GM18511 (cell line): ENCODE data around the gene CDCP1.

Experiments
- ATAC-seq: cut with Tn5 transposase; IDR thresholded peaks from one replicate; pipeline ENCODE4 v1.9.1; 2021; ENCODE audit warnings: mild to moderate bottlenecking, moderate library complexity; ENCODE audit not compliant: unreplicated experiment

The CDCP1 gene

GRCh38 chr3:45145681-45146614 lies at the start of gene CDCP1:
Gene CDCP1 (minus strand): TSS chr3:45146378. CDS start chr3:45146287, 91 bp downstream.
- no peak for ATAC-seq

- no peak for ATAC-seq
These were observed 48.6 kb upstream of the CDCP1 start for GRCh38 chr3:45194791-45195190.

- no peak for ATAC-seq
These were observed 45.8 kb upstream of the CDCP1 start for GRCh38 chr3:45191924-45192417.

- ATAC-seq, result no peak
These were observed 45.2 kb upstream of the CDCP1 start for GRCh38 chr3:45191424-45191823.

- no peak for ATAC-seq
These were observed 42.8 kb upstream of the CDCP1 start for GRCh38 chr3:45188719-45189659.

- no peak for ATAC-seq
These were observed 41.5 kb upstream of the CDCP1 start for GRCh38 chr3:45187694-45188141.

GRCh38 chr3:45186871-45187270 lies 40.7 kb upstream of the CDCP1 start:
- no peak for ATAC-seq

GRCh38 chr3:45185461-45185860 lies 39.3 kb upstream of the CDCP1 start:
- ATAC-seq, result no peak

GRCh38 chr3:45185052-45185451 lies 38.9 kb upstream of the CDCP1 start:
- no peak for ATAC-seq

- no peak for ATAC-seq
These were observed 37.7 kb upstream of the CDCP1 start for GRCh38 chr3:45183872-45184262.

- no peak for ATAC-seq
These were observed 37.0 kb upstream of the CDCP1 start for GRCh38 chr3:45182915-45183871.

- no peak for ATAC-seq
These were observed 35.3 kb upstream of the CDCP1 start for GRCh38 chr3:45181496-45181895.

- no peak for ATAC-seq
These were observed 34.7 kb upstream of the CDCP1 start for GRCh38 chr3:45180899-45181298.

GRCh38 chr3:45180051-45180450 lies 33.9 kb upstream of the CDCP1 start:
- ATAC-seq, result no peak

GRCh38 chr3:45179163-45179562 lies 33.0 kb upstream of the CDCP1 start:
- ATAC-seq, result no peak

- ATAC-seq, result no peak
These were observed 32.2 kb upstream of the CDCP1 start for GRCh38 chr3:45178183-45179023.

GRCh38 chr3:45176912-45177311 lies 30.7 kb upstream of the CDCP1 start:
- ATAC-seq, result no peak

- no peak for ATAC-seq
These were observed 28.1 kb upstream of the CDCP1 start for GRCh38 chr3:45174234-45174633.

- ATAC-seq, result no peak
These were observed 27.6 kb upstream of the CDCP1 start for GRCh38 chr3:45173776-45174175.
